Erythroblast (primary cell): ENCODE measurements around the gene ATP1A2.

Experiments used
- DNase-seq, 2 experiments: peaks; one replicate each; lab custom pipeline; 2025; lab: John Stamatoyannopoulos, UW
- GATA1 ChIP-seq: IDR thresholded peaks from 2 replicates; pipeline ENCODE4 v1.6.1; 2011; ENCODE audit warnings: low read depth, mild to moderate bottlenecking, control low read depth, low read length, moderate library complexity
- POLR2A ChIP-seq: IDR thresholded peaks from 2 replicates; pipeline ENCODE4 v1.6.1; 2011; ENCODE audit warnings: mild to moderate bottlenecking, low read length

The ATP1A2 gene

GRCh38 chr1:160092366-160093068, 23.0 kb upstream of the ATP1A2 start:
- no peak for TF ChIP-seq POLR2A
- TF ChIP-seq GATA1: no peak
- DNase-seq: no peak

- DNase-seq: no peak
- TF ChIP-seq GATA1 (no peak), POLR2A (no peak)
These were observed 22.5 kb upstream of the ATP1A2 start for GRCh38 chr1:160093069-160093395.

DNA sequence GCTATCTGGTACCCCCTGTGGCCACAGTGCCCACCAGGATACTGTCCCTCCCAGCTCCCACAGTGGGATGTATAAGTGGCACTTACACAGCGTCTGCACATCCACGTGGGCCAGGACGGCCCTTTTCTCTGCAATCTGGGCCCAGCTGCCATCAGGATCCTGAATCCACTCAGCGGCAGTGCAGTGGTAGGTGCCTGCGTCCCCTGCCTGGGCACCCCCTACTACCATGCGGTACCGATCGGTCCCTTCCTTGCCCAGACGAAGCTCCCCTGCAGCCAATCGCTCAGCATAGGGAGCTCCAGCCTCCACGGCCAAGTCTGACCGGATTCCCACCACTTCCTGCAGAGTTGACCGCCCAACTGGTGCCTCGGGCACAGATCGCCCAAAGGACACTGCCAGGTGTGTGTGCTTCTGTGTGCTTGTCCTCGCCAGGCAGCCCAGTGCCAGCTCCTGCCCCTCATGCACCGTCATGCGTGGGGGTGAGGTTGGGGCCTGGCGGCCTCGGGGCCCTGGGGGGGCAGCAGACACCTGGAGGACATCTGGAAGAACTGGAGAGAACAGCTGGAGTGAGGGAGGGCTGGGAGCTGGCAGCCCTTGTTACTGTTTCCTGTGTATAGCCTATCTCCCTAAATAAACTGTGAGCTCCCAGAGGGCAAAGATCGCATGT, 21.8 kb upstream of the ATP1A2 start:
- TF ChIP-seq POLR2A: no peak
- no peak for TF ChIP-seq GATA1
- no peak for DNase-seq

- no peak for DNase-seq
- TF ChIP-seq GATA1 (no peak), POLR2A (no peak)
These were observed 21.3 kb upstream of the ATP1A2 start for GRCh38 chr1:160094291-160094625.

DNA sequence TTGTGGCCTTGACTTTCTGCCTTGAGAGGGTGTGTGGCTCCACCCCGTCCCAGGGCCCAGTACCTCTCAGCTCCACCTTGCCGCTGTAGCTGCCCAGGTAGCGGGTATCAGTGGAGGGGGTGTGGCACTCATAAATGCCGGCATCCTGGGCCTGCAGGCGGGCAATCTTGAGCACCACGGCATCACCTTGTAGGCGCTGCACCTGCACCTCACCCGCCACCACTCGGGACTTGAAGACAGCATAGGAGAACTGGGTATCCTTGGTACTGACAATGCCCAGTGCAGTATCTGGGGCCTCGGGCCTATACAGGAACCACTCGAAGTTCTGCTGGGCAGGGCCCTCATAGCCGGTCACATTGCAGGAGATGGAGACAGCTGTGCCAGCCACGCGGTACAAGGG, 20.8 kb upstream of the ATP1A2 start:
- TF ChIP-seq POLR2A: no peak
- no peak for TF ChIP-seq GATA1
- no peak for DNase-seq

DNA sequence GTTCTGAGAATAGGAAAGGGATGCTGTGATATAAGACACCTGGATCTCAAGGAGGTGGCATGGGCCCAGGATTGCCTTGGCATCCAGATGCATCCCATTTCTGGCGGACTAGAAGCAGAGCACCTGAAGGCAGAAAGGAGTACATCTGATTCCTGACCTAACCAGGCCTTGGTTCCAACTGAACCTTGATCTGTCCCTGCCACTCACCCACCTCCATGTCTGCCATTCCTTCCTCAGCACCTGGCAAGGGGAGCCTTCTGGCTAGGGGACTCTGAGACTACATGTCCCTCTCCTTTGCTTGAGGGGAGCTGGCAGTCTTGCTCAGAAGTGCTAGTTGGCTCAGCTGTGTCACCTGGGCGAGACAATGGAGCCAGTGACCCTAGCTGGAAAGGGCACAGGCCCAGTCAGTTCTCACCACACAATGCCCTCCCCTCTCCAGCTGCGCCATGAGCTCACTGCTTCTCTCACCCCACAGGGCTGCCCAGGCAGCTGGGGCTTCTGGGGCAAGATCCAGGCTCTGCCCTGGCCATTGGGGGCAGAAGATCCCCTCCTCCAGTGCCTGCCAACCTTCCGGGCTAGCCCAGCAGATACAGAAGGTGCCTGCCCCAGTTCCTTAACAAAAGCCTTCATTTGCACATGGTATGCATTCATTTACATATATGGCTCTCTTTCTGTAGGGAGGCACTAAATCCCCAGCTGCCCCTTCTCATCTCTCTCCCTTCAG, 20.0 kb upstream of the ATP1A2 start:
- TF ChIP-seq GATA1 (no peak), POLR2A (no peak)
- DNase-seq: no peak

- peak in 1 of 2 experiments; percentile 14 for DNase-seq
These were observed 19.1 kb upstream of the ATP1A2 start for GRCh38 chr1:160096274-160097116.

GRCh38 chr1:160097151-160097910, 18.2 kb upstream of the ATP1A2 start:
- DNase-seq: no peak

More at GRCh38 chr1:160096274-160097116, 19.1 kb upstream of the ATP1A2 start:
- no peak for TF ChIP-seq POLR2A
- no peak for TF ChIP-seq GATA1

DNA sequence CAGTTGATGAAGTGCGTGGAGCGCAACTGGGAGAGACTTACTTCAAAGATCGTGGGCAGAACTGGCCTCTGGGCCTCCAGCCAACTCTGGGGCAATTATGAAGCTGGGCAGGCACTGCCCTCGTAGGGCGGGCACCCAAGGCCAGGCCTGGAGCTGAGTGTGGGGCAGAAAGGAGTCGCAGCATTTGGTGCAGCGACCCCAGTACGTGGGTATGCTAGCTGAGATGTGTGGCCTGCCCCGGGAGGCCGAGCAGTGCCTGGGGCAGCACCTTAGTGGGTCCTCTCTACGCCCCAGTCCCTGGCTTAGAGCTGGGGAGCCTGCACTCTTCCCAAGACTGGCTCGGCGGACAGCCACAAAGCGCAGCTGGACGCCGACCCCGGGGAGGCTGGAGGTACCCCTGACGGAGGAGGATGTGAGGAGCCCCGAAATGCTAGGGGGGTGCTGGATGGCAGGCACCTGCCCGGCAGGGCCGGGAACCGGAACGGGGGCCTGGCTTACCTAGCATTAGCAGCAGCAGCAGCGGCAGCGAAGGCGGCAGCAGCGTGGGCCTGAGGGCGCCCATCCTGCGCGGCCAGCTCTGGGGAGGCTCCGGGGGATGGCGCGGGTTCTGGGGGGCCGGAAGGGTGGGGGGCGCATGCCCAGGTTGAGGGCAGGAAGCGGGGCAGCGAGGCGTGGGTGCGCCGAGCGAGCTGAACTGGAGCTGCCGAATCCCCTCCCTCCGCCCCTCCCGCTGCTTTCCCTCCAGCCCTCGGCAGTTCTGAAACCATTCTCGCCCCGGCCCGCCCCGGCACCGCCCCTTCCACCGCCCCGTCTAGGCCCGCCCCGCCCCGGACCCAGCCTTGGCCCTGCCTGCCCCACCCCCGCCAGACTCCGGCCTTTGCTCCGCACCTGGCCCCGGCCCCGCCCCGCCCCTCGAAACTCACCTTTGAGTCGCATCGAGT, 17.4 kb upstream of the ATP1A2 start, which contains the start of gene IGSF8:
Gene IGSF8, minus strand, starts transcription at position 709 of the 941 bp plus-strand sequence. Its CDS starts 147 bp downstream, at position 562.
- TF ChIP-seq POLR2A: no peak
- no peak for TF ChIP-seq GATA1
- peak; percentile 84 to 86 for DNase-seq

More at GRCh38 chr1:160097151-160097910, 18.2 kb upstream of the ATP1A2 start:
- no peak for TF ChIP-seq POLR2A
- no peak for TF ChIP-seq GATA1

GRCh38 chr1:160098852-160099561, 16.6 kb upstream of the ATP1A2 start:
- TF ChIP-seq POLR2A: no peak
- no peak for TF ChIP-seq GATA1
- DNase-seq: peak; percentile 90 to 91
